Uterus (tissue), 4 donors: ENCODE results near the gene LIPM. TPM values are rescaled to one million over a fixed set of nuclear protein-coding genes. Genes with fewer than 3 reads are reported as not detected.

Experiments
- DNase-seq, 2 donors: peaks; one replicate each; pipeline ENCODE4 v3.0.0-alpha.2; 2019 to 2020
- H3K27ac ChIP-seq, 2 donors: fragments of 200-600 bp; sonication (generic); 1 replicate in 1 of 2; 2 replicates in 1 of 2; pipeline ENCODE4 v1.5.1; 2016 to 2018
- H3K27me3 ChIP-seq, 2 donors: fragments of 200-600 bp; sonication (generic); one replicate each; pipeline ENCODE4 v1.5.1; 2018 to 2019; ENCODE audit warnings: control low read depth in 1 of 2
- H3K36me3 ChIP-seq, 2 donors: fragments of 200-600 bp; sonication (generic); one replicate each; pipeline ENCODE4 v1.5.1; 2019; ENCODE audit warnings: control low read depth in 1 of 2
- H3K4me1 ChIP-seq, 2 donors: fragments of 200-600 bp; sonication (generic); one replicate each; pipeline ENCODE4 v1.5.1; 2018 to 2019; ENCODE audit warnings: control low read depth in 1 of 2
- H3K4me3 ChIP-seq, 2 donors: fragments of 200-600 bp; sonication (generic); 1 replicate in 1 of 2; 2 replicates in 1 of 2; pipeline ENCODE4 v1.5.1; 2018 to 2019; ENCODE audit warnings: mild to moderate bottlenecking in 1 of 2
- H3K9me3 ChIP-seq, 2 donors: fragments of 200-600 bp; sonication (generic); one replicate each; pipeline ENCODE4 v1.5.1; 2019; ENCODE audit warnings: control low read depth in 1 of 2
- CTCF ChIP-seq, 4 experiments: fragments of 200-600 bp in 2 of 4; fragments of 450-650 bp in 2 of 4; sonication (generic) in 2 of 4; IDR thresholded peaks; one replicate each; pipeline ENCODE4 v1.5.1; 2016 to 2019; ENCODE audit warnings: antibody characterized with exemption in 4 of 4, mild to moderate bottlenecking in 2 of 4, moderate library complexity in 1 of 4
- POLR2A ChIP-seq, 2 donors: fragments of 450-650 bp; IDR thresholded peaks; one replicate each; pipeline ENCODE4 v1.6.1; 2016; ENCODE audit warnings: antibody characterized with exemption in 2 of 2, mild to moderate bottlenecking in 1 of 2, moderate library complexity in 1 of 2
- intact Hi-C: fragments of 100-400 bp; cut with DNase I; formaldehyde crosslinking; loops from one replicate; pipeline ENCODE4 v1.15.1; 2023; ENCODE audit warnings: low total_unique reads
- total RNA-seq, 4 donors: library from RNA; depleted of rRNA in 3 of 4; stranded (reverse); fragments of >200 nt in 3 of 4; gene quantifications; one replicate each; pipeline versions ENCODE4 v1.1.0 to v1.2.4, GENCODE V29; 2014 to 2023
- donor health status: DM: yes; HTN: yes; CAD: no.

The LIPM gene
- total RNA-seq, 4 donors from 2014 or later: not detected

- TF ChIP-seq CTCF (IDR thresholded peaks at IDR 0.05) (no peak), POLR2A (IDR thresholded peaks at IDR 0.05) (no peak)
- H3K27me3 ChIP-seq: no peaks in the 10 kb centered on the region
- no peak within 1 kb of the TSS for H3K27ac ChIP-seq
- intact Hi-C loops: no loop called here
- no peaks in the 10 kb centered on the region for H3K9me3 ChIP-seq
- no peak within 1 kb of the TSS for H3K4me3 ChIP-seq
- no peaks in the 10 kb centered on the region for H3K36me3 ChIP-seq
- DNase-seq: no peak
- no peaks in the 10 kb centered on the region for H3K4me1 ChIP-seq
Measured at GRCh38 chr10:88851706-88852105, 49.2 kb downstream of the LIPM start, which contains the start of gene ANKRD22. ANKRD22 (minus strand) TSS chr10:88851844; CDS start chr10:88851607, 237 bp downstream.

GRCh38 chr10:88852327-88852726, 49.8 kb downstream of the LIPM start:
- H3K4me1 ChIP-seq: no peaks in the 10 kb centered on the region
- TF ChIP-seq CTCF (IDR thresholded peaks at IDR 0.05) (no peak), POLR2A (IDR thresholded peaks at IDR 0.05) (no peak)
- H3K27ac ChIP-seq: no peak overlapping the region
- H3K27me3 ChIP-seq: no peaks in the 10 kb centered on the region
- DNase-seq: no peak
- no peak overlapping the region for H3K4me3 ChIP-seq
- no peaks in the 10 kb centered on the region for H3K9me3 ChIP-seq
- no peaks in the 10 kb centered on the region for H3K36me3 ChIP-seq
- intact Hi-C loops: no loop called here

GRCh38 chr10:88853155-88853881, 50.8 kb downstream of the LIPM start:
- H3K27me3 ChIP-seq: no peaks in the 10 kb centered on the region
- H3K27ac ChIP-seq: no peak overlapping the region
- DNase-seq: no peak
- TF ChIP-seq CTCF (IDR thresholded peaks at IDR 0.05) (no peak), POLR2A (IDR thresholded peaks at IDR 0.05) (no peak)
- H3K4me1 ChIP-seq: no peaks in the 10 kb centered on the region
- no peak overlapping the region for H3K4me3 ChIP-seq
- no peaks in the 10 kb centered on the region for H3K36me3 ChIP-seq
- H3K9me3 ChIP-seq: no peaks in the 10 kb centered on the region
- intact Hi-C loops: no loop called here

DNA sequence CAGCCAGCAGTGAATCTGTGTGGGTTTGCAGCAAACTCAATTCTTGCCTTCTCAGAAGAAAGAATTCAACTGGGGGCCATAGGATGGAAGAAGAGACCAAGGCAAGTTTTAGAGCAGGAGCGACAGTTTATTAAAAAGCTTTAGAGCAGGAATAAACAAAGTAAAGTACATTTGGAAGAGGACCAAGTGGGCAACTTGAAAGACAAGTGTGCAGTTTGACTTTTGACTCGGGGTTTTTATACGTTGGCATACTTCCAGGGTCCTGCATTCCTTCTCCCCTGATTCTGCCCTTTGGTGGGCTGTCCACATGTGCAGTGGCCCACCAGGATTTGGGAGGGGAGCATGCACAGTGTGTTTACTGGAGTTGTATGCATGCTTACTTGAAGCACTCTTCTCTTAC, 52.2 kb downstream of the LIPM start:
- no peak for DNase-seq
- intact Hi-C loops: no loop called here

More for the DNA sequence above, 52.2 kb downstream of the LIPM start:
- TF ChIP-seq POLR2A (IDR thresholded peaks at IDR 0.05) (no peak), CTCF (IDR thresholded peaks at IDR 0.05) (no peak)
- no peak overlapping the region for H3K27ac ChIP-seq
- no peaks in the 10 kb centered on the region for H3K4me1 ChIP-seq
- no peaks in the 10 kb centered on the region for H3K9me3 ChIP-seq
- H3K4me3 ChIP-seq: no peak overlapping the region
- H3K36me3 ChIP-seq: no peaks in the 10 kb centered on the region
- H3K27me3 ChIP-seq: no peaks in the 10 kb centered on the region
